Upper lobe of left lung (tissue), 6 donors: ENCODE results near the gene STX16. TPM values are rescaled to one million over a fixed set of nuclear protein-coding genes. Genes with fewer than 3 reads are reported as not detected.

Source experiments
- ATAC-seq, 2 donors: fragments of 200-7000 bp; cut with Tn5 transposase; one replicate each; pipeline ENCODE4 v1.9.1; 2022; ENCODE audit warnings: mild to moderate bottlenecking in 2 of 2, moderate library complexity in 2 of 2; ENCODE audit not compliant: low FRiP score in 2 of 2
- DNase-seq, 2 donors: peaks; one replicate each; pipeline ENCODE4 v3.0.0-alpha.2; 2019 to 2020
- H3K27ac ChIP-seq, 4 donors: fragments of 200-600 bp; sonication (generic); one replicate each; pipeline ENCODE4 v1.5.1; 2016 to 2019
- H3K27me3 ChIP-seq, 4 donors: fragments of 200-600 bp; sonication (generic); one replicate each; pipeline ENCODE4 v1.5.1; 2017 to 2019
- H3K36me3 ChIP-seq, 4 donors: fragments of 200-600 bp; sonication (generic); one replicate each; pipeline ENCODE4 v1.5.1; 2016 to 2019
- H3K4me1 ChIP-seq, 4 donors: fragments of 200-600 bp; sonication (generic); one replicate each; pipeline ENCODE4 v1.5.1; 2018 to 2019
- H3K4me3 ChIP-seq, 4 donors: fragments of 200-600 bp; sonication (generic); one replicate each; pipeline ENCODE4 v1.5.1; 2017 to 2019; ENCODE audit warnings: mild to moderate bottlenecking in 2 of 4, moderate library complexity in 1 of 4
- H3K9me3 ChIP-seq, 4 donors: fragments of 200-600 bp; sonication (generic); one replicate each; pipeline ENCODE4 v1.5.1; 2018 to 2019
- CTCF ChIP-seq, 6 experiments: fragments of 450-650 bp in 4 of 6; fragments of 200-600 bp in 2 of 6; sonication (generic) in 2 of 6; IDR thresholded peaks; one replicate each; pipeline ENCODE4 v1.5.1; 2016 to 2019; ENCODE audit warnings: antibody characterized with exemption in 6 of 6
- EP300 ChIP-seq, 4 donors: sonication (generic); formaldehyde crosslinking; IDR thresholded peaks; one replicate each; pipeline ENCODE4 v1.5.1; 2017; ENCODE audit warnings: antibody characterized with exemption in 4 of 4, control low read depth in 2 of 4
- POLR2A ChIP-seq, 4 donors: fragments of 450-650 bp; IDR thresholded peaks; one replicate each; pipeline ENCODE4 v1.5.1; 2016 to 2017; ENCODE audit warnings: antibody characterized with exemption in 4 of 4, mild to moderate bottlenecking in 2 of 4
- POLR2AphosphoS5 ChIP-seq, 2 donors: sonication (generic); formaldehyde crosslinking; IDR thresholded peaks; one replicate each; pipeline ENCODE4 v1.5.1; 2017; ENCODE audit warnings: antibody characterized with exemption in 2 of 2
- whole genome bisulfite sequencing, 2 donors: methylation state at CpG; one replicate each; pipeline ENCODE4 v1.1.5; 2017 to 2018; 5-methylcytosine and 5-hydroxymethylcytosine counted together
- total RNA-seq, 6 donors: library from RNA; depleted of rRNA in 4 of 6; stranded (reverse); fragments of >200 nt in 4 of 6; gene quantifications; one replicate each; pipeline versions ENCODE4 v1.1.0 to v1.2.1, GENCODE V29; 2016 to 2021
- donor health status: DM: no; HTN: no; CAD: no; lungs with moderate emphysema.
- donor health status: DM: no; HTN: yes; CAD: no; lungs with severe emphysema.

Gene STX16
- total RNA-seq, 6 donors from 2014 or later = 42.1 to 469 (median 64.7) TPM

DNA sequence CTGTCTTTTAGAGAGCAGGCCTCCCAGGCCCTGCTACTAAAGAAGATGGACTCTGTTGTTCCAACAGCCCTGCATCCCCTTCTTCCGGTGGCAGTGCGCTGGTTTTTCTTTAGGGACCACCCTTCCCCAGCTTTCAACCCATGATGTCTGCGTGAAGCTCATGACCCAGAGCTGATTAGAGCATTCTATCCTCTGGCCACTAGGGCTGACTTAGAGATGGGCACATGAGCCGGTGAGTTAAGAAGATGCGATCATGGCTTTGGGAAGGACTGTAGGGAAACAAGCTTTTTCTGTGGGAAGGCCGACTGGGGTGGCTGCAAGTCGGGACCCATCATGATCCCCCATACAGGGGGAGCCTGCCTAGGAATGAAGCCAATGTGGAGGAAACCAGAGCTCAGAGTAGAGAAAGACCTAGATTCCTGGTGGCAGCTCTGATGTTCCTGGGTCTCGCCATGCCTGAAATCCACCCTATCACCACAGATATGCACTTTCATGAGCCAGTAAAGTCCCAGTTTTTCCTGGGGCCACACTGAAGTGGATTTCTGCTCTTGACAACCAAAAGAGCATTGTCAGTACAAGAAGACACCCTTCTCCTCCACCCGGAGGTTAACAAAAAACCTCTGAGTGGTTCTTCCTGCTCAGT is 29.1 kb upstream of the STX16 start:
- Histone ChIP-seq H3K9me3 (no peaks in the 10 kb centered on the region), H3K4me1 (peaks cover 0 to 3% (median 0%) of the 10 kb centered on the region in 4 donors), H3K27me3 (no peaks in the 10 kb centered on the region), H3K36me3 (no peaks in the 10 kb centered on the region), H3K27ac (no peak overlapping the region), H3K4me3 (no peak overlapping the region)
- 89 to 92% methylated on average over 7 to 9 of the region's 9 CpGs for WGBS, 2 donors
- TF ChIP-seq EP300 (IDR thresholded peaks at IDR 0.05) (no peak), CTCF (IDR thresholded peaks at IDR 0.05) (no peak), POLR2AphosphoS5 (IDR thresholded peaks at IDR 0.05) (no peak), POLR2A (IDR thresholded peaks at IDR 0.05) (no peak)
- no peak for ATAC-seq
- DNase-seq = no peak

DNA sequence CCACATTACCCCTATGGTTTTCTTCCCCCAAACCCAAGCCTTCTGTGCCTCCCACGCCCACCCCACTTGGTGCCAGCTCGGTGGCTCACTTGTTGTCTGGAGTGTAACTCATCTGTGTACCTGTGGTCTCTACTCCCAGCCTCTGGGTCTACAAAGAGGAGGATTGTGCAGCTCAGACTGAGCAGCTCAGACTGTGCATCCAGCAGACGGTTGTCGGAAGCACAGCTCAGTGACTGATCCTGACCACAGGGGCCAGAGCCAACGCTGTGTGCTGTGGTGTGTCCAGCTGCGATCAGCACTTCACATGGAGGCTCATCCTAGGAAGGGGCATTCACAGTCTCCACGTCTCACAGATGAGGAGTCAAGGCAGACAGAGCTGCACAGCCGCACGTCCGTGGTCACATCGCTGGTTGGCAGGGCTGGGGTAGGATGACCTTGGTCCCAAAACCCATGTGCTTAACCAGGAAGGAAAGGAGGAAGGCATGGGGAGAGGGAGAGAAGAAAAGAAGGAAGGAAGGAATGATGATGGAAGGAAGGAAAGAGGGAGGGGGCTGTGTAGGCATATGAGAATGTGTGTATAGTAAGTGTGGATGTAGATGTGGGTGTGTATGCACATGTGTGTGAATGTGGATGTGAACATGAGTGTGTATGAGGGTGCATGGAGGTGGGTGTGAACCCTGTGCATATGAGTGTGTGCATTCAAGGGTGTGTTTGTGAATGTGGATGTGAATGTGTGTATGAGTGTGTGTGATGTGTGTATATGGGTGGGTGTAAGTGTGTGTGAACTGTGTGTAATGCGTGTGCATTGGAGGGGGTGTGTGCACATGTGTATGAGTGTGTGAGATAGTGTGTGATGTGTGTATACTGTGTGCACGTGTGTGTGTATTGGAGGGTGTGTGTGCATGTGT is 28.2 kb upstream of the STX16 start:
- Histone ChIP-seq H3K9me3 (no peaks in the 10 kb centered on the region), H3K27me3 (no peaks in the 10 kb centered on the region), H3K36me3 (no peaks in the 10 kb centered on the region), H3K27ac (no peak overlapping the region), H3K4me1 (peaks cover 0 to 3% (median 0%) of the 10 kb centered on the region in 4 donors), H3K4me3 (no peak overlapping the region)
- ATAC-seq (peak in 1 of 2 donors; percentile 78), DNase-seq (peak in 1 of 2 donors; percentile 40)
- 83 to 84% methylated on average over 11 to 13 of the region's 13 CpGs for WGBS, 2 donors
- no peak for TF ChIP-seq CTCF (IDR thresholded peaks at IDR 0.05)
- TF ChIP-seq EP300 (IDR thresholded peaks at IDR 0.05) = no peak
- TF ChIP-seq POLR2A (IDR thresholded peaks at IDR 0.05) = no peak
- no peak for TF ChIP-seq POLR2AphosphoS5 (IDR thresholded peaks at IDR 0.05)

- Histone ChIP-seq H3K27ac (no peak overlapping the region), H3K27me3 (no peaks in the 10 kb centered on the region), H3K9me3 (no peaks in the 10 kb centered on the region), H3K4me1 (peaks cover 0 to 3% (median 0%) of the 10 kb centered on the region in 4 donors), H3K4me3 (no peak overlapping the region), H3K36me3 (no peaks in the 10 kb centered on the region)
- ATAC-seq (peak; percentile 11 to 93), DNase-seq (peak in 1 of 2 donors; percentile 83)
- WGBS, 2 donors = 91 to 94% methylated on average over 23 to 29 of the region's 29 CpGs
- TF ChIP-seq CTCF (IDR thresholded peaks at IDR 0.05) (no peak), POLR2A (IDR thresholded peaks at IDR 0.05) (no peak)
Observed at GRCh38 chr20:58623579-58624473, 27.3 kb upstream of the STX16 start.

GRCh38 chr20:58624687-58625086 is 26.4 kb upstream of the STX16 start:
- Histone ChIP-seq H3K4me3 (no peak overlapping the region), H3K9me3 (no peaks in the 10 kb centered on the region), H3K4me1 (peaks cover 0 to 3% (median 0%) of the 10 kb centered on the region in 4 donors), H3K27me3 (no peaks in the 10 kb centered on the region), H3K36me3 (no peaks in the 10 kb centered on the region), H3K27ac (no peak overlapping the region)
- no peak for TF ChIP-seq POLR2A (IDR thresholded peaks at IDR 0.05)
- no peak for TF ChIP-seq POLR2AphosphoS5 (IDR thresholded peaks at IDR 0.05)
- no peak for TF ChIP-seq EP300 (IDR thresholded peaks at IDR 0.05)
- no peak for TF ChIP-seq CTCF (IDR thresholded peaks at IDR 0.05)
- WGBS, 2 donors = 90 to 94% methylated on average over 10 of the region's 10 CpGs
- DNase-seq (peak in 1 of 2 donors; percentile 22), ATAC-seq (no peak)
